GM12891 (cell line): Measurements from ENCODE around the gene SLC48A1.

Experiments
- POLR2A ChIP-seq: IDR thresholded peaks from 2 replicates; pipeline ENCODE4 v1.6.1; 2011; ENCODE audit warnings: low read depth, low read length, control low read depth
- POLR2AphosphoS5 ChIP-seq: IDR thresholded peaks from 2 replicates; pipeline ENCODE4 v1.6.1; 2011; ENCODE audit warnings: low read depth, low read length, control low read depth

DNA sequence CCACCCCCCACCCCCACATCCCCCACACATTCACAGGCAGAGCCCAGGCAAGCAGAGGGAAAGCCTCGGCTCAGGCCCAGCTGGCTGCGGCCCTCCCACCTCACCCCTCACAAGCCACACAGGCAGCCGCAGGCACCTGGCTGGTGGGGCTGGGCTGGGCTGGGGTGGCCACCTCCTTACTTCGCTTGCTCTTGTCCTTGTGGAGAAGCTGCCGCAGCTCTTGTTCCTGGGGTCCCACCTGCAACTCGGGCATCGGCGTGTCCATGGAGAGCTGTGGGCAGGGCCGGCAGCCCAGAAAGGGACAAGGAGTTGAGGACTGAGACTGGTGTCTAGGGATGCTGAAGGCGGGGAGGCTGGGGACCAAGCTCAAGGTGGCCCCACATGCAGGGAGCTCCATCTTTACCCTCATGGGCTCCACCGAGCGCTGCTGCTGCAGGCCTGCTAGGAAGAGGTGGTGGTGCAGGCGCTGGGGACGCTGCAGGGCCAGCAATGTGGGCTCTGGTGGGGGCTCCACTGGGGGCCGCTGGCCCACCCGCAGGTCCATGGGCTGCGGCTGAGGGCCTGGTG lies 25.4 kb downstream of the SLC48A1 start:
- TF ChIP-seq POLR2AphosphoS5: no peak
- no peak for TF ChIP-seq POLR2A
